HEK293 (cell line): ENCODE results near the gene OAS2.

Experiments used
- CTCF ChIP-seq: fragments of 450-650 bp; formaldehyde crosslinking; IDR thresholded peaks from 2 replicates; pipeline ENCODE4 v1.5.1; 2016; ENCODE audit warnings: missing biosample characterization, missing genetic modification characterization
- HOXD13 ChIP-seq: sonication (generic); formaldehyde crosslinking; IDR thresholded peaks from 2 replicates; pipeline ENCODE4 v1.8.0; 2022; ENCODE audit warnings: missing genetic modification reagents, borderline replicate concordance
- KLF9 ChIP-seq: fragments of 450-650 bp; formaldehyde crosslinking; IDR thresholded peaks from 2 replicates; pipeline ENCODE4 v1.5.1; 2016; ENCODE audit warnings: missing biosample characterization, missing genetic modification characterization, low read depth
- TCF7L2 ChIP-seq: IDR thresholded peaks from 2 replicates; pipeline ENCODE4 v1.6.1; 2011; ENCODE audit warnings: low read depth, mild to moderate bottlenecking, inconsistent platforms, low read length, moderate library complexity, borderline replicate concordance
- YY1 ChIP-seq: fragments of 450-650 bp; formaldehyde crosslinking; IDR thresholded peaks from 2 replicates; pipeline ENCODE4 v1.5.1; 2018; ENCODE audit warnings: missing biosample characterization, missing genetic modification characterization
- ZBTB6 ChIP-seq: fragments of 450-650 bp; formaldehyde crosslinking; IDR thresholded peaks from 2 replicates; pipeline ENCODE4 v1.5.1; 2017; ENCODE audit warnings: missing biosample characterization, missing genetic modification characterization
- ZNF18 ChIP-seq: fragments of 450-650 bp; formaldehyde crosslinking; IDR thresholded peaks from 2 replicates; pipeline ENCODE4 v1.5.1; 2016; ENCODE audit warnings: missing biosample characterization, missing genetic modification characterization
- ZNF23 ChIP-seq: fragments of 450-650 bp; formaldehyde crosslinking; IDR thresholded peaks from 2 replicates; pipeline ENCODE4 v1.5.1; 2016; ENCODE audit warnings: missing biosample characterization, missing genetic modification characterization, borderline replicate concordance
- ZNF610 ChIP-seq: fragments of 450-650 bp; formaldehyde crosslinking; IDR thresholded peaks from 2 replicates; pipeline ENCODE4 v1.5.1; 2016; ENCODE audit warnings: missing biosample characterization, missing genetic modification characterization, borderline replicate concordance
- ZNF645 ChIP-seq: fragments of 450-650 bp; formaldehyde crosslinking; IDR thresholded peaks from 2 replicates; pipeline ENCODE4; 2016; ENCODE audit warnings: missing biosample characterization, missing genetic modification characterization
- ZNF707 ChIP-seq: fragments of 450-650 bp; formaldehyde crosslinking; IDR thresholded peaks from 2 replicates; pipeline ENCODE4 v1.5.1; 2016; ENCODE audit warnings: missing biosample characterization, missing genetic modification characterization
- ZNF747 ChIP-seq: fragments of 450-650 bp; formaldehyde crosslinking; IDR thresholded peaks from 2 replicates; pipeline ENCODE4 v1.5.1; 2016; ENCODE audit warnings: missing biosample characterization, missing genetic modification characterization
- ZNF830 ChIP-seq: fragments of 450-650 bp; IDR thresholded peaks from 2 replicates; pipeline ENCODE4 v1.5.0; 2018; ENCODE audit warnings: missing biosample characterization, missing genetic modification characterization, low read depth, mild to moderate bottlenecking, moderate library complexity

- TF ChIP-seq HOXD13 (CRISPR knock-in tag) = no peak
- TF ChIP-seq ZNF645 (tag by site-specific recombination) = no peak
- TF ChIP-seq ZNF18 (tag by site-specific recombination) = no peak
- TF ChIP-seq KLF9 (tag by site-specific recombination) = no peak
- no peak for TF ChIP-seq CTCF (tag by site-specific recombination)
- TF ChIP-seq YY1 (tag by site-specific recombination) = no peak
- TF ChIP-seq ZNF610 = no peak
- TF ChIP-seq ZNF830 = no peak
- TF ChIP-seq ZNF23 (tag by site-specific recombination) = no peak
- no peak for TF ChIP-seq ZNF747
- no peak for TF ChIP-seq TCF7L2
- no peak for TF ChIP-seq ZBTB6 (tag by site-specific recombination)
- TF ChIP-seq ZNF707 (tag by site-specific recombination) = no peak
Observed at GRCh38 chr12:112964067-112964670, 14.2 kb upstream of the OAS2 start.
